B cell (primary cell): ENCODE measurements around the gene FIBP. TPM values are rescaled to one million over a fixed set of nuclear protein-coding genes. Genes with fewer than 3 reads are reported as not detected.

Experiments
- ATAC-seq: fragments of 200-7000 bp; cut with Tn5 transposase; one replicate; pipeline ENCODE4 v1.10.0; 2021; ENCODE audit warnings: low read depth, mild to moderate bottlenecking, moderate number of reproducible peaks, moderate library complexity
- CTCF ChIA-PET: fragments of 350-600 bp; sonication (Branson Sonifier 250); formaldehyde crosslinking; loops from one replicate; lab custom pipeline; 2021; ENCODE audit warnings: antibody characterized with exemption, inconsistent platforms; lab: Charles Lee
- POLR2A ChIA-PET: fragments of 350-600 bp; sonication (Branson Sonifier 250); formaldehyde crosslinking; loops from one replicate; lab custom pipeline; 2021; ENCODE audit warnings: antibody characterized with exemption; lab: Charles Lee
- DNase-seq: peaks from one replicate; pipeline ENCODE4 v3.0.0; 2013
- H2AFZ ChIP-seq: 2 replicates; pipeline ENCODE4 v1.6.1; 2012; ENCODE audit warnings: mild to moderate bottlenecking, low read depth, low read length; ENCODE audit not compliant: insufficient read depth, poor library complexity, severe bottlenecking
- H3K27ac ChIP-seq, 2 donors: 1 replicate in 1 of 2; 2 replicates in 1 of 2; pipeline ENCODE4 v1.5.1; 2012 to 2013; ENCODE audit warnings: low read length in 2 of 2, mild to moderate bottlenecking in 2 of 2, moderate library complexity in 1 of 2
- H3K27me3 ChIP-seq, 4 experiments: fragments of 200-600 bp in 1 of 4; sonication (generic) in 1 of 4; replicated peaks in 1 of 4; 1 replicate in 2 of 4; 2 replicates in 2 of 4; pipeline versions ENCODE4 v1.6.1 to v1.7.0; 2013 to 2016; ENCODE audit warnings: low read length in 3 of 4, mild to moderate bottlenecking in 2 of 4, mixed read lengths in 1 of 4, moderate library complexity in 1 of 4; ENCODE audit not compliant: insufficient read depth in 4 of 4, control insufficient read depth in 3 of 4; ENCODE audit errors: control extremely low read depth in 1 of 4
- H3K36me3 ChIP-seq, 2 experiments: replicated peaks in 1 of 2; 1 replicate in 1 of 2; 2 replicates in 1 of 2; pipeline versions ENCODE4 v1.6.1 to v1.7.1; 2013; ENCODE audit warnings: low read length in 1 of 2; ENCODE audit not compliant: insufficient read depth in 2 of 2, control insufficient read depth in 1 of 2; ENCODE audit errors: control extremely low read depth in 1 of 2, extremely low read depth in 1 of 2
- H3K4me1 ChIP-seq, 2 donors: fragments of 200-600 bp in 1 of 2; sonication (generic) in 1 of 2; 1 replicate in 1 of 2; 2 replicates in 1 of 2; pipeline versions ENCODE4 v1.5.1 to v1.6.1; 2013 to 2017; ENCODE audit warnings: low read length in 2 of 2; ENCODE audit not compliant: control insufficient read depth in 2 of 2, insufficient read depth in 2 of 2
- H3K4me2 ChIP-seq: replicated peaks from 2 replicates; pipeline ENCODE3; 2012; ENCODE audit warnings: mild to moderate bottlenecking, low read depth, low read length; ENCODE audit not compliant: poor library complexity, severe bottlenecking
- H3K4me3 ChIP-seq, 5 experiments: fragments of 200-600 bp in 1 of 5; sonication (generic) in 1 of 5; 1 replicate in 3 of 5; 2 replicates in 2 of 5; pipeline versions ENCODE4 v1.5.1 to v1.7.0; 2011 to 2016; ENCODE audit warnings: low read length in 4 of 5, mild to moderate bottlenecking in 4 of 5, low read depth in 2 of 5, control low read depth in 1 of 5, moderate library complexity in 1 of 5; ENCODE audit not compliant: insufficient read depth in 1 of 5; ENCODE audit errors: control extremely low read depth in 1 of 5, extremely low read depth in 1 of 5
- H3K79me2 ChIP-seq: fragments of 200-600 bp; sonication (generic); one replicate; pipeline ENCODE4 v1.6.0; 2016; ENCODE audit warnings: low read length; ENCODE audit not compliant: control insufficient read depth, insufficient read depth
- H3K9ac ChIP-seq: fragments of 200-600 bp; sonication (generic); 2 replicates; pipeline ENCODE4 v1.6.1; 2017; ENCODE audit warnings: mild to moderate bottlenecking, low read length, moderate library complexity
- H3K9me3 ChIP-seq, 3 donors: one replicate each; pipeline versions ENCODE4 v1.6.1 to v1.7.1; 2013; ENCODE audit warnings: low read length in 2 of 3; ENCODE audit not compliant: control insufficient read depth in 2 of 3, insufficient read depth in 1 of 3; ENCODE audit errors: control extremely low read depth in 1 of 3
- H4K20me1 ChIP-seq: 2 replicates; pipeline ENCODE4 v1.6.0; 2012; ENCODE audit warnings: mild to moderate bottlenecking, low read length; ENCODE audit not compliant: insufficient read depth, control insufficient read depth, poor library complexity, severe bottlenecking
- H3K27ac Mint-ChIP-seq: one replicate; pipeline ENCODE4 v1.8.0; 2021; ENCODE audit warnings: mixed read lengths
- H3K27me3 Mint-ChIP-seq: one replicate; pipeline ENCODE4 v1.8.0; 2021; ENCODE audit warnings: mixed read lengths
- H3K4me1 Mint-ChIP-seq: one replicate; pipeline ENCODE4 v1.8.0; 2021; ENCODE audit warnings: mixed read lengths
- H3K4me3 Mint-ChIP-seq: one replicate; pipeline ENCODE4 v1.8.0; 2021; ENCODE audit warnings: mixed read lengths
- H3K9me3 Mint-ChIP-seq: one replicate; pipeline ENCODE4 v1.8.0; 2022; ENCODE audit warnings: mixed read lengths; ENCODE audit not compliant: insufficient read depth
- CTCF ChIP-seq: fragments of 200-600 bp; IDR thresholded peaks from one replicate; pipeline ENCODE4 v1.8.0; 2022; ENCODE audit warnings: antibody characterized with exemption, mild to moderate bottlenecking
- EZH2 ChIP-seq: IDR thresholded peaks from 2 replicates; pipeline ENCODE4 v1.6.1; 2012; ENCODE audit warnings: borderline replicate concordance, low read depth, mild to moderate bottlenecking, moderate library complexity, low read length; ENCODE audit not compliant: insufficient read depth, poor library complexity, severe bottlenecking
- WGBS: methylation state at CpG from one replicate; pipeline ENCODE4 v1.1.5; 2013; ENCODE audit warnings: missing lambda C conversion rate; ENCODE audit not compliant: insufficient coverage; 5-methylcytosine and 5-hydroxymethylcytosine counted together
- intact Hi-C: fragments of 100-400 bp; cut with micrococcal nuclease; formaldehyde crosslinking; loops from one replicate; pipeline ENCODE4 v1.10.0; 2022
- polyA plus RNA-seq: library from polyadenylated mRNA; depleted of rRNA; stranded (reverse); fragments of >200 nt; gene quantifications from 2 replicates; pipeline ENCODE4 v1.2.3, GENCODE V29; 2012
- total RNA-seq, 2 donors: library from RNA; stranded (reverse); fragments of 120-200 nt in 1 of 2; gene quantifications; 1 replicate in 1 of 2; 2 replicates in 1 of 2; pipeline versions ENCODE4 v1.2.3 to v1.2.4, GENCODE V29; 2013 to 2022

Gene FIBP
- total and polyA plus RNA-seq, 2 donors (not counting 1 experiment from before 2014, with no cell fraction given) = 63.4 to 128 TPM

DNA sequence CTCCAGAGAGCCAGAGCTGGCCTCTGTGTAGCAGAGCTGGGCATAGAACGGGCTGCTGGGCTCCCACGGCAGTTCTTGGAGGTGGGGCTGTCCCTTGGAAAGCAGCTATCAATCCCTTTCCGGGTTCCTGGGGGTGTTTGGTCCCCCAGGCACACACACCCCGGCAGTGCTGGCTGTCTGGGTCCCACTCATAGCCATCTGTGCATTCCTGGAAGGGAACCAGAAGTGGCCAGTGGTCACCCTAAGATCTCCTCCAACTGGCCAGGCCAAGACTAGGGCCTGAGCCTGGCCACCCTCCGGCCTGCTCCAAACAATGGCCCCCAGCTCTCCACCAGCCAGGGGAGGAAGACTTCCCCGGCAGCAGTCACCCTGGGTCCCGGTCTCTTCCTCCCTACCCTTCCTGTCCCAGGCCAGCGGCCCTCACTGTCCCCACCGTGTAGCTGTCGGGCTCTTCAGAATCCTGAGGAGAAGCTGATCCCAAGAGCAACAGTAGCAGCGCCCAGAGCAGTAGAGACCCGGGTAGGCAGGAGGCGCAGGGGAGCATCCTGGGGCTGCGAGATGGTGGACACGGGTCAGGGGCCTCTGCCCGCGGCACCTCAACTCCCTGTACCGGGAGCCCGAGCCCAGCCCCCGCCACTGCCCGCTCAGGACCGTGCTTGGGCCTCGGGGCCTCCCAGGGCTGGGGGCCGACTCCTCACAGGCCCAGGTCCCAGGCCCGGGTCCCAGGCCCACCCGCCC lies 16.3 kb downstream of the FIBP start:
- Mint-ChIP-seq H3K4me3 (peak overlapping the region; percentile 49), H3K4me1 (peaks cover 29% of the 10 kb centered on the region), H3K27me3 (peaks cover 5% of the 10 kb centered on the region), H3K9me3 (no peaks in the 10 kb centered on the region), H3K27ac (no peak overlapping the region)
- ChIA-PET POLR2A (interaction anchor here (2.3 to 3.6 kb wide), 2 partner anchors 11 to 16 kb away, joined by 20 to 24 read pairs; partner anchors contain the start of genes FIBP and MUS81), CTCF (interaction anchor here (6.7 to 7.0 kb wide), 2 partner anchors 12 to 16 kb away, joined by 65 to 71 read pairs; partner anchors contain the start of genes CCDC85B, CFL1, FIBP and MUS81)
- H3K36me3 ChIP-seq = peaks cover 0 to 2% of the 10 kb centered on the region in 2 experiments
- no peak for ATAC-seq
- H3K9me3 ChIP-seq = no peaks in the 10 kb centered on the region
- no peak overlapping the region for H3K27ac ChIP-seq
- 88% methylated on average over 26 of the region's 26 CpGs for WGBS
- no peaks in the 10 kb centered on the region for H4K20me1 ChIP-seq
- intact Hi-C loops = loop anchor here (2.0 to 5.0 kb wide), 3 partner anchors 13 to 180 kb away; partner anchors contain the start of genes CFL1, FIBP and SF3B2
- no peaks in the 10 kb centered on the region for H3K79me2 ChIP-seq
- no peak overlapping the region for H3K4me3 ChIP-seq
- H3K27me3 ChIP-seq = no peaks in the 10 kb centered on the region
- no peak overlapping the region for H3K9ac ChIP-seq
- DNase-seq = no peak
- H3K4me1 ChIP-seq = peaks cover 10 to 29% of the 10 kb centered on the region in 2 donors
- peak overlapping the region; percentile 91 for H3K4me2 ChIP-seq
- H2AFZ ChIP-seq = no peak overlapping the region
- no peak for TF ChIP-seq CTCF
- no peak for TF ChIP-seq EZH2
